Esophagus squamous epithelium (tissue), 4 donors: ENCODE results near the gene ATP8A2.

ENCODE experiments used
- POLR2A ChIP-seq, 4 donors: fragments of 450-650 bp; IDR thresholded peaks; one replicate each; pipeline ENCODE4 v1.6.1; 2017; ENCODE audit warnings: antibody characterized with exemption in 4 of 4, mild to moderate bottlenecking in 4 of 4, moderate library complexity in 3 of 4
- TF ChIP-seq, protein P1 (sequence below), 6 experiments: fragments of 450-650 bp in 4 of 6; fragments of 200-600 bp in 2 of 6; sonication (generic) in 2 of 6; IDR thresholded peaks; one replicate each; pipeline ENCODE4 v1.5.1; 2016 to 2019; ENCODE audit warnings: antibody characterized with exemption in 6 of 6, mild to moderate bottlenecking in 4 of 6, moderate library complexity in 4 of 6

DNA sequence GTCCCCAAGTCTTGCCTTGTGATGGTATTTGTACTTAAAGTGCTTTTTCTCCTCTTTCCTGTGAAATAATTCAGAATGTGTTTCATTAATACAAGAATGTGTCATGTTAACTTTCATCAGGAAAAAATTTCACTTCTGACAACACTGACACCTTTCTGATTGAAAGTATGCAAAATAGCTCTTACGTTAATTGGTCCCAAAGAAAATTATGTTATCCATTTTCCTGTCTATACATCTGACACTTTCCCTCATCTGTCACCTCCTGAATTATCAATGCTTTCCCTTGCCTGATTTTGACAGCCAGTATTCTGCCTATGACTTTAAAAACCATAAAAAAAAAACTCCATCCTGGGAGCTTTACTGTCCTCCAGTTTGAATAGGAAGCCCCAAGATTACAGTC, 336.5 kb downstream of the ATP8A2 start:
- TF ChIP-seq POLR2A (IDR thresholded peaks at IDR 0.05) = no peak
- TF ChIP-seq, protein P1, sequence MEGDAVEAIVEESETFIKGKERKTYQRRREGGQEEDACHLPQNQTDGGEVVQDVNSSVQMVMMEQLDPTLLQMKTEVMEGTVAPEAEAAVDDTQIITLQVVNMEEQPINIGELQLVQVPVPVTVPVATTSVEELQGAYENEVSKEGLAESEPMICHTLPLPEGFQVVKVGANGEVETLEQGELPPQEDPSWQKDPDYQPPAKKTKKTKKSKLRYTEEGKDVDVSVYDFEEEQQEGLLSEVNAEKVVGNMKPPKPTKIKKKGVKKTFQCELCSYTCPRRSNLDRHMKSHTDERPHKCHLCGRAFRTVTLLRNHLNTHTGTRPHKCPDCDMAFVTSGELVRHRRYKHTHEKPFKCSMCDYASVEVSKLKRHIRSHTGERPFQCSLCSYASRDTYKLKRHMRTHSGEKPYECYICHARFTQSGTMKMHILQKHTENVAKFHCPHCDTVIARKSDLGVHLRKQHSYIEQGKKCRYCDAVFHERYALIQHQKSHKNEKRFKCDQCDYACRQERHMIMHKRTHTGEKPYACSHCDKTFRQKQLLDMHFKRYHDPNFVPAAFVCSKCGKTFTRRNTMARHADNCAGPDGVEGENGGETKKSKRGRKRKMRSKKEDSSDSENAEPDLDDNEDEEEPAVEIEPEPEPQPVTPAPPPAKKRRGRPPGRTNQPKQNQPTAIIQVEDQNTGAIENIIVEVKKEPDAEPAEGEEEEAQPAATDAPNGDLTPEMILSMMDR (IDR thresholded peaks at IDR 0.05) = no peak
